Medulla oblongata (tissue), 1 donor: ENCODE results near the gene SPNS3.

ENCODE experiments used
- DNase-seq: peaks from one replicate; pipeline ENCODE4 v3.0.0-alpha.2; 2015; ENCODE audit errors: extremely low spot score

Gene SPNS3

GRCh38 chr17:4427505-4427904, 6.2 kb upstream of the SPNS3 start:
- no peak for DNase-seq

- no peak for DNase-seq
Measured at GRCh38 chr17:4436381-4436780, 2.6 kb downstream of the SPNS3 start.

- peak; percentile 74 for DNase-seq
Measured at GRCh38 chr17:4436846-4437245, 3.1 kb downstream of the SPNS3 start.

- no peak for DNase-seq
Measured at GRCh38 chr17:4438162-4438944, 4.6 kb downstream of the SPNS3 start.

GRCh38 chr17:4440021-4440420, 6.3 kb downstream of the SPNS3 start:
- no peak for DNase-seq

GRCh38 chr17:4440690-4441686, 7.2 kb downstream of the SPNS3 start:
- no peak for DNase-seq

- no peak for DNase-seq
Measured at GRCh38 chr17:4442582-4442981, 8.8 kb downstream of the SPNS3 start.

- DNase-seq, result no peak
Measured at GRCh38 chr17:4443476-4443875, 9.7 kb downstream of the SPNS3 start.

- DNase-seq, result peak; percentile 43
Measured at GRCh38 chr17:4444782-4445473, 11.2 kb downstream of the SPNS3 start.

GRCh38 chr17:4445731-4446130, 12.0 kb downstream of the SPNS3 start:
- DNase-seq, result no peak

GRCh38 chr17:4446326-4447071, 12.8 kb downstream of the SPNS3 start:
- DNase-seq, result no peak

GRCh38 chr17:4448197-4448980, 14.6 kb downstream of the SPNS3 start:
- no peak for DNase-seq

GRCh38 chr17:4449736-4450135, 16.0 kb downstream of the SPNS3 start:
- DNase-seq, result no peak

GRCh38 chr17:4450710-4451316, 17.1 kb downstream of the SPNS3 start:
- no peak for DNase-seq

- no peak for DNase-seq
Measured at GRCh38 chr17:4453812-4454591, 20.3 kb downstream of the SPNS3 start.

- DNase-seq, result no peak
Measured at GRCh38 chr17:4460661-4461060, 26.9 kb downstream of the SPNS3 start.

- no peak for DNase-seq
Measured at GRCh38 chr17:4463818-4464476, 30.2 kb downstream of the SPNS3 start.

GRCh38 chr17:4465786-4466185, 32.0 kb downstream of the SPNS3 start:
- no peak for DNase-seq

- DNase-seq, result no peak
Measured at GRCh38 chr17:4467287-4467686, 33.5 kb downstream of the SPNS3 start.
